HG03565 (cell line): ENCODE results near the gene TELO2.

Experiments used
- ATAC-seq: cut with Tn5 transposase; IDR thresholded peaks from one replicate; pipeline ENCODE4 v1.9.1; 2021; ENCODE audit warnings: mild to moderate bottlenecking, moderate library complexity; ENCODE audit not compliant: unreplicated experiment

TELO2 gene

DNA sequence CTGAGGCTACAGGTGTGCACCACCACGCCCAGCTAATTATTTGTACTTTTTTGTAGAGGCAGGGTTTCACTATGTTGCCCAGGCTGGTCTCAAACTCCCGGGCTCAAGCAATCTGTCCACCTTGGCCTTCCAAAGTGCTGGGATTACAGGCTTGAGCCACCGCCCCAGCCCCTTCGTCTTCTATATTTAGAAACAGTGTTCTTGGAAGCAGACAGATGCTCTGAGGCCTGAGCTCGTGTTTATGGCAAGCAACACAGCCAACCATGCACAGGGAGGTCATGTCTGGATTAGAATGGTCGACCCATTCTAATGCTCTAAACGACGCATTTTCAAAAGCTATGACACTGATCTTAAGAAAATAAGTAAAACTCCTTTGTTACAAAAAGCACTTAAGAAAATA, 56.9 kb downstream of the TELO2 start:
- no peak for ATAC-seq

DNA sequence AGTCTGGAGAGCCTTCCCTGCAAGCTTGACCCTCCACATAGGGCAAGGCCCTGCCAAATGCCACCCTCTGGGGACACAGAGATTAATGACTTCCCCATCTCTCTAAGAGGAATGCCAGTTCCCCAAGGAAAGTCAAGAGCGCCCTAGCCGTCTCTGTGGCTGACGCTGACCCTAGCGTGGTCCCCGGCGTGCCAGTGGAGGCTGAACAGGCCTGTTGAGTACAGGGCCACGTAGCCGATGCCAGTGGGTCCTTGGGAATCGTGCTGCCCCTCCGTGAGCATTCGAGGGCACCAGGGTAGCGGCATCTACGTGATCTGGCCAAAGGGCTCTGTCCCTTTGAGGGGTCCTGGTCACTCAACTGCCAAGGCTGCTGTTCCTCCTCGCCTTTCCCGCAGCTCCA, 57.5 kb downstream of the TELO2 start:
- no peak for ATAC-seq

DNA sequence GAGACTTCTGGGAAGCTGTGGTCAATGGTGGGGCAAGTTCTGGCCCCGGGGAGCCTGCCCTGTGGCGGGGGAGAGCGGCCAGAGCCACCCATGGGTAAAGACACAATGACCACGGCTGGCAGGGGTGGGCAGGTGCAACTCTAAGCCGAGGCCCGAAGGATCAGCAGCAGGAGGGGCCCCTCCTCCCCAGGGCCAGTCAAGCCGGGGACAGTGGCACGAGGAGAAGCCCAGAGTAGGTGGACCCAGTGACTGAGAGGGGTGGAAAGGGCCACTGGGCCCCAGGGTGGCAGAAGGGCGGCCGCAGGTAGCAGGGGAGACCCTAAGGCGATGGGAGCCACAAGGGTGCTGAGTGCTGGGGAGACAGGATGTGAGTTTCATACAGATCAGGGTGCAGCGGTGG, 58.0 kb downstream of the TELO2 start:
- no peak for ATAC-seq

DNA sequence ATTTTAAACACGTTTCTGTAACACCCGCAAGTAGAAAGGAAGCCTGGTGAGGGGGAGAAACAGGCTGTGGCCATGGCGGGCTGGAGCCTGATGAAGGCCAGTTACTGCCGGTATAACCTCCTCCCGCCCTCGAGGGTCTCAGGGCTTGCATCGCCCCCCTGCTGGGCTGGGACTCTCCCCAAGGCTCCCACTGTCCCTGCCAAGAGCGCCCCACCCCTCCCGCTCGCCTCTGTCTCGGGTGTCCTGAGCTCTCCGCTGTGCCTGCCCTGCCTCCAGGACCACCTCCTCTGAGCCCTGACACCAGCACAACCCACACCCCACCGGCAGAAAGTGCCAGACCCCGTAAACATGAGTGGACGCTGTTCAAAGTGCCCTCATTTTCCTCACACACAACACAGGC, 59.0 kb downstream of the TELO2 start:
- no peak for ATAC-seq

DNA sequence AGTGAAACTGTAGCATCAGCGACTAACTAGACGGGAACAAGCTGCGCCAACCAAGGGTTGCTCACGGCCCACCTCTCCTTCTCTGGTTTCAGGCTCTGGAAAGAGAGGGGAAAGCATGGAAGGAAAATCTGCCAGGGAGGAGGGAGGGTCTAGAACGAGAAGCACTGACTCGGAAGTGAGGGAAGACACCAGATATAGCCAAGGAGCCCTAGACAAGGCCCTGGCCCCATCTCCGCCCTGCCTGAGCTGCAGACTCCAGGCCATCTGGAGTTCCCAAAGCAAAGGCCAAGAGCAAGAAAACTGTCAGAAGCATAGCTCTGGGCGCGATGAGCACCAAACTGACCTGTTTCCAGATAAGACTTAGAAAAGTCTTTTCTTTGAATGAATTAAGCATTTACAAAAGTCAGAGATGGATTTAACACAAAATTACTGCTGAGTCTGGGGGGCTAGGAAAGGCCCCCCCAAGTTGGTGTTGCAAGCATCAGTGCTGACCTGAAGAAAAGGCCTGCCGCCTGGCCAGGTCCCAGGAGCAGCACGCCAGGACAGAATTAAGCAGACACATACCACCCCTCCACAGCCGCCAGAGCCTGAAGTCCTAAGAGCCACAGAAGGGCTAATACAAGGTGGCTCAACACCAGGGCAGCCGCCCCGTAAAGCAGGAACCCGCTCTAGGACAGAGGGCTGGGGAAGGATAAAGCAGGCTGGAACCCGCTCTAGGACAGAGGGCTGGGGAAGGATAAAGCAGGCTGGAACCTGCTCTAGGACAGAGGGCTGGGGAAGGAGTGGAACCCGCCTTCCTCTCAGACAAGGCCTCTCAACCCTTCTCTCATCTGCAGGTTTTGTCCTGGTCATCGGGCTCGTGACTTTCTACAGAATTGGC, 61.0 kb downstream of the TELO2 start:
- no peak for ATAC-seq

DNA sequence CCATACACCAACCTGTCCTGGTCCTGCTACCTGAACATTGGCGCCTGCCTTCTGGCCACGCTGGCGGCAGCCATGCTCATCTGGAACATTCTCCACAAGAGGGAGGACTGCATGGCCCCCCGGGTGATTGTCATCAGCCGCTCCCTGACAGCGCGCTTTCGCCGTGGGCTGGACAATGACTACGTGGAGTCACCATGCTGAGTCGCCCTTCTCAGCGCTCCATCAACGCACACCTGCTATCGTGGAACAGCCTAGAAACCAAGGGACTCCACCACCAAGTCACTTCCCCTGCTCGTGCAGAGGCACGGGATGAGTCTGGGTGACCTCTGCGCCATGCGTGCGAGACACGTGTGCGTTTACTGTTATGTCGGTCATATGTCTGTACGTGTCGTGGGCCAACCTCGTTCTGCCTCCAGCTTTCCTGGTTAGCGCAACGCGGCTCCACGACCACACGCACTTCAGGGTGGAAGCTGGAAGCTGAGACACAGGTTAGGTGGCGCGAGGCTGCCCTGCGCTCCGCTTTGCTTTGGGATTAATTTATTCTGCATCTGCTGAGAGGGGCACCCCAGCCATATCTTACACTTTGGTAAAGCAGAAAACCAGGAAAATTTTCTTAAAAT, 61.8 kb downstream of the TELO2 start:
- no peak for ATAC-seq

DNA sequence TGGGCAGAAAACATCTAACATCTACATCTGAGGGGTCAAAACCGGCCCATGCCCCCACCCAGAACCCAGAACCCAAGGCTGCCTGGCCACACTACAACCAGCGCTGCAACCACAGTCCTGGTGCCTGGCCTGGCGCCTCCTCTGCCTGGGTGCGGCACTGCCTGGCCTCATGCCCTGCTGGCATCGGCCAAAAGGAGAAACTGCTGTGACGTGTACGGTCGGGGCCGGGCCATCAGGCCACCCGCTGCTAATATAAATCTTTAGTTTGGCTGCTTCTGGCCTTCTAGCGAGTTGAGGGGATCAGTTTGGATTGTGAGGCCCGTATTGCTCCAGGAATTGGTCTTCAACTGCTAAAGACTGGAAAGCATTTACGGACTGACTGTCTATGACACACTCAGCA, 63.1 kb downstream of the TELO2 start:
- no peak for ATAC-seq

DNA sequence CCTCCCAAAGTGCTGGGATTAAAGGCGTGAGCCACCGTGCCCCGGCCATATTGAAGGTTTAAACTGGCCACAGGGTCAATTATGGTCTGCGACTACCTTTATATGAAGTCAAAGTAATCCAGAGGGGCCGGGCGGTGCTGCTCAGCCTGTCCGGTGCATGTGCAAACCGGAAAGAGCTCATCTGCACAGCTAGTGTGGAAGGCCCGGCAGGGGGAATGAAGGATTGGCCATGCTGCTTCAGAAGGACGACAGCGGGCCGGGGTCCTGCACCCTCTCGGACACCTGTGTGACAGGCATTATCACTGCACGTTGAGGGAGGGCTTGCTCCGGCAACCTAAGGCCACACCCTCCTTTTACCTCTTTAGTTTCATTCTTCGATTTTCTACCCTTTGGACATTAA, 63.9 kb downstream of the TELO2 start:
- no peak for ATAC-seq

DNA sequence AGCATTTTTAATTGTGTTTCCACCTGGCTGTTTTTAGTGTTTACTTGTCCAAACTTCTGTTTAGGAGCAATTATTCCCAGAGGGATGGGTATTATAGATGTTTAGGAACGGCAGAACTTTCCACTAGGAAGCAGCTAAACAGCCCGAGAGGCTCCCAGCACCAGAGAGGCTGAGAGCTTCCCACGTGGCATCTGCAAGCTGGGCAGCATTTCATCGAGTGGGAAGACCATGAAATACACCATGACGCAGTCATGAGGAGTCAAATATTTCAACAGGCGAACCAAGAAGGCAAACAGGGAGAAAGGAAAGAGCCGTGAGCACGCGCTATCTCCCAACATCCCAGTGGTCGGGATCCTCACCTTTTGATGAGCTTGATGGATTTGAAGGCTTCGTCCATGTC, 64.4 kb downstream of the TELO2 start:
- ATAC-seq: no peak

DNA sequence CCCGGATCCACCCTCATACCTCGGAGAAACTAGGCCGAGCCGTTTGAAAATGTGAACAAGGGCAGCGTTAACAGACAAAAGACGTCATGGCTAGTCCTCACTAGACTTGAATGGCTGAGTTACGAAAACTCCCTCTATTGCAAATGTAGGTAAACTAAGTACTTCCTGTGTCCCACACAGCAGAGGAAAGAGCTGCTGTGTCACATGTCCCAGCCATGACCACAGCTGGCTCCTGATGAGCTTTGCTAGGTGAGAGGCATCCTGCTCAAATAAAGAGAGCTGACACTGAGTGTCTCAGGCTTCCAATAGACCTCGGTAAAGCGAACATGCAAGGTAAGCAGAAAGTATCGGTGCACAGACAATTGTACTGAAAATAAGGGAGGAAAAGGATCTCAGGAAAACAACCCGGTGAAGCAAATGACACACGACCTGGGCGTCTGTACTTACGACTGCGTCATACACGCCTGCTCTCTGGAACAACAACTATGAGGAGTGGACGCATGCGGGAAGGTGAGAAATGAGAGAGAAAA, 66.4 kb downstream of the TELO2 start:
- no peak for ATAC-seq
